GM21825 (cell line): ENCODE data around the gene C1orf35.

ENCODE experiments used
- ATAC-seq: cut with Tn5 transposase; IDR thresholded peaks from one replicate; pipeline ENCODE4 v1.9.1; 2021; ENCODE audit warnings: mild to moderate bottlenecking, moderate library complexity; ENCODE audit not compliant: unreplicated experiment

C1orf35 gene

GRCh38 chr1:228095938-228096337 lies 7.2 kb downstream of the C1orf35 start:
- ATAC-seq, result no peak

GRCh38 chr1:228095161-228095560 lies 8.0 kb downstream of the C1orf35 start:
- ATAC-seq, result no peak

DNA sequence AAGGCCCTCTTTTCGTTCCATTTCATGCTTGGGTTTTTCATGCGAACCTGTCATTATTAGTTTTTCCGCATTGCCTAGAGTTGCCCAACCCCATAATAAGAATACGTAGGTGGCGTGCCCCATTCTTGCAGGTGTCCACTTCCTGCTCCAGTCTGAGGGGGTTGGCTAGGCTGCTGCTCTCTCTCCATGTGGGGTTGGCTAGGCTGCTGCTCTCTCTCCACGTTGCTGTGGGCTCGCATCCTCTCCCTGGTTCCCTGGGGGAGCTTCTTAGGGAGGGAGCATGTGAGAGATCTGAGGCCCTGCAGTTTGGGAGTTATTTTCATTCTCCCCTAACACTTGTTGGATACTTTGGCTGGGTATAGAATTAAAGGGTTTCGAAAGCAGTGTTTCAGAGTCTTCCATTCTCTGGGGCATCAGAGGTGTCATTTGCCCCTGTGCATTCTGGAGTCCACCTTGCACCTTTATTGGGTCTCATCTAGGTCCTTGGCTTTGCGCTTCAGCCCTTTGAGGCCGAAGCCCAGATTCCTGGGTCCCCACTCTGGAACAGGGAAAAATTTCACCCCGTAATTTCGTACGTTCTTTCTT lies 8.6 kb downstream of the C1orf35 start:
- ATAC-seq, result no peak

- ATAC-seq, result no peak
Measured at GRCh38 chr1:228093050-228093906, 9.8 kb downstream of the C1orf35 start.

- ATAC-seq, result no peak
Measured at GRCh38 chr1:228092342-228093049, 10.6 kb downstream of the C1orf35 start.

DNA sequence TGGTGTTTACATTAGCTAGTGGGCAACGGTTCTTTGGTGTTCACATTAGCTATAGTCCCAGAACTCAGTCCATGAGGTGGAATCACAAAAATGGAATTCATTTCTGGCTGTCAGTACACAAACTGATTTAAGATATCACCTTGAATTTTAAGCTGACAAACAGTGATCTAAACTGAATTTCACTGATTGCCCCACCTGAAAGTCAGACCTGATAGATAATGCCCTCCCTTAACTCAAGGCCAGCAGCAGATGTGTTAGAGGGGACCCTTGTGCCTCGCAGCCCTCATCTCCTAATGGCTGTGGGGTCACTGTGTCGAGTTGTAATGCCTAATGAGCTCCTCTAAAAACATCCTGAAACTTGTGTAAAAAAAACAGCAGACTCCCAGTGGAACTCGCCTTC lies 12.0 kb downstream of the C1orf35 start:
- no peak for ATAC-seq

DNA sequence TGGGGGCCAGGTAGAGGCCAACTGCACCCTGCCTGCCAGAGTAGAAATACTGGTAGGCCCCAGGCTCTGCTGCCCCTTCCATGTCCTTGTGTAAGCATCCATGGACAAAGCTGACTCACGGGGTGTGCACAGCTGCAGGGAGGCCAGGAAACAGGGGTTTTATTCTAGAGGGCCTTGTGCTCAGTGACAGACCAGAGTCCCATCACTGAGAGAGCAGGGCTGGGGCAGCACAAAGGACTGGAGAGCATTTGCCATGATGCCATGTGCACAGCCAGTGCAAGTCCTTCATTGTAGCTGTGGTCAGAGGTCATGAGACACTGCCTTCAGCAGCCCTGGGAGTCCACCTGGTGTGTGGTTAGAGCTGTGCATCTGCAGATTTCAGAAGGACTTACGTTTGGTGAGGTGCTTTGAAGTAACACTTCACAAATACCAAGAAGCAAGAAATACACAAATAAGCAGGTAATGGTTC lies 12.5 kb downstream of the C1orf35 start:
- ATAC-seq, result no peak

- ATAC-seq, result no peak
Measured at GRCh38 chr1:228089519-228090380, 13.4 kb downstream of the C1orf35 start.

DNA sequence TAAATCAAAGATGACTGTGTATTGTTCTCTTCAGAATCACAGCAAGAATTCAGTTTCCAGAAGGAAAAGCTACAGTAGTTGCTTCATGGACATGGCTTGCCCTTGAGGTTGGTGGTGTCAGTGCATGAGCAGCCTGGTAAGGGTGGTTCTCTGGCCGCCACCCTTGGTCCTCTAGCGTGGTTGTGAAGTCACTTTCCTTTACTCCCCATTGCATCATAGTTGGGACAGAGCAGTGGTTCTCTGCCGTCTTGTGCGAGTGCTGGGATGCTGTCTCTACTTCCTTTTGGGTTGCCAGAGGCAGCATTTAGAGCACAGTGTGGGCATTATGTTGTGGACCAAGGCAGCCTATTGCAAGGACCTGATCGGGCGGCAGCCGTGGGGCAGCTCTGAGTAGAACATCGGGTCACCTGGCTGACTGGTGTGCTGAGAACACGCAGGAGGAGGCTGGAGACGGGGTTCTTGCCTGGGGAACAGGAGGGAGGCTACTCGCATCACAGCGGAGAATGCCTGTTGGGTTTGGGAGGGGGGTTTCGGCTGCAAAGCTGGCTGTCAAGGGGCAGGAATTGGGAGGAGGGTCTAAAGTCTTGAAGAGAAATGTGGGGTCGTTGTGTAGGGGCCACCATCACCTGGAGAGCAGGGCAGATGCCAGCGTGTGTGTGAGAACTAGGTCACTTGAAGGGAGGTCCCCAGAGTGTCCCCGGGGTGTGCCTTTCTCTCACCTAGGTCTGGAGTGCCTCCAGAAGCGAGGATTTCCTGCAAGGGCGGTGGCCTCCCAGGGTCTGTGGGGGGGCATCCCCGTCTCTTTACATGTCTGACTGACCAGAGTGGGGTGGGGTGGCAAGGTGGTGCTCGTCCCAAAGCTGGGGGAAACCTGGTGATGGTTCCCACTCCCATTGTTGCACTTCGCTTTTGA lies 14.3 kb downstream of the C1orf35 start:
- no peak for ATAC-seq

DNA sequence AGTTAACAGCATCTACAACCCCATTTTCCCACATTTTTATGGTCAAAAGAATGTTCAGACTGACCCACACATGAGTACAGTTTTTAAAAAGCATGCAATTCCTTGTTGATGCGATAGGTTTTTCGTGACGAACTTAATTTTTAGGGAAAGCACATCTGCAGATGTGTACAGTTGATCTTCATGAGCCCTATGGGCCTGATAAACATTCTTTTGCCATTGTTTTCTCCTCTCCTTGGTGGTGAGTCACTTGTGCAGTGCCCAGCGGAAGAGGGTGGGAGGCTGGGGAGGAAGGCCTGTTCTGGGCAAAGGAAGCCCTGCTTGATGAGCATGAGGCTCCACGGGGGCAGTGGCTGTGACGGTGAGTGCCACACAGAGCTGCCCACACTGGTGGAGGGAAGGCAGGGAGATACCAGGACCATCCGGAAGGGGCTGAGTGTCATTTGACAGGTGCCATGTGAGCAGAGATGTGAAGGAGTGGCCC lies 15.3 kb downstream of the C1orf35 start:
- ATAC-seq, result no peak

- ATAC-seq, result no peak
Measured at GRCh38 chr1:228085287-228085951, 17.7 kb downstream of the C1orf35 start.

- no peak for ATAC-seq
Measured at GRCh38 chr1:228084797-228085196, 18.3 kb downstream of the C1orf35 start.

GRCh38 chr1:228084325-228084724 lies 18.8 kb downstream of the C1orf35 start:
- ATAC-seq, result no peak

DNA sequence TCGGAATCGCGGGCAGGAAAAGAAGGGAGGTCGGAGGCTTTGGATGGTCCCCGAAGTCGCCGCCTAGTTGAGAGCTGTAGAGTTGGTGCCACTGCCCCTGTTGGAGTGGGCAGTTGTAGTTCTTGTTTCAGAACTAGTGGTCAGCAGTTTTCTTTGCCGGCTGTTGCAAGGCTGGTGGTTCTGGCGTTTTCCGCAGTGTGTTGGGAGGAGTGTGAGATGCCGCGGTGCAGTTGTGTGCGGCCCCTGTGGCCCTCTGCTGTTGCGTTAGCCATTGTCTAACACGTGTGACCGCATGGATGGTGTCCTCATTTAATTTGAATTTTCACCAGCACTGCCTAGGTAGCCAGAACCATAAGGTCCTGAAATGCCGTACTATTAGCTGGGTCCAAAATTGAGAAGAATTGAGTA lies 19.2 kb downstream of the C1orf35 start:
- no peak for ATAC-seq

DNA sequence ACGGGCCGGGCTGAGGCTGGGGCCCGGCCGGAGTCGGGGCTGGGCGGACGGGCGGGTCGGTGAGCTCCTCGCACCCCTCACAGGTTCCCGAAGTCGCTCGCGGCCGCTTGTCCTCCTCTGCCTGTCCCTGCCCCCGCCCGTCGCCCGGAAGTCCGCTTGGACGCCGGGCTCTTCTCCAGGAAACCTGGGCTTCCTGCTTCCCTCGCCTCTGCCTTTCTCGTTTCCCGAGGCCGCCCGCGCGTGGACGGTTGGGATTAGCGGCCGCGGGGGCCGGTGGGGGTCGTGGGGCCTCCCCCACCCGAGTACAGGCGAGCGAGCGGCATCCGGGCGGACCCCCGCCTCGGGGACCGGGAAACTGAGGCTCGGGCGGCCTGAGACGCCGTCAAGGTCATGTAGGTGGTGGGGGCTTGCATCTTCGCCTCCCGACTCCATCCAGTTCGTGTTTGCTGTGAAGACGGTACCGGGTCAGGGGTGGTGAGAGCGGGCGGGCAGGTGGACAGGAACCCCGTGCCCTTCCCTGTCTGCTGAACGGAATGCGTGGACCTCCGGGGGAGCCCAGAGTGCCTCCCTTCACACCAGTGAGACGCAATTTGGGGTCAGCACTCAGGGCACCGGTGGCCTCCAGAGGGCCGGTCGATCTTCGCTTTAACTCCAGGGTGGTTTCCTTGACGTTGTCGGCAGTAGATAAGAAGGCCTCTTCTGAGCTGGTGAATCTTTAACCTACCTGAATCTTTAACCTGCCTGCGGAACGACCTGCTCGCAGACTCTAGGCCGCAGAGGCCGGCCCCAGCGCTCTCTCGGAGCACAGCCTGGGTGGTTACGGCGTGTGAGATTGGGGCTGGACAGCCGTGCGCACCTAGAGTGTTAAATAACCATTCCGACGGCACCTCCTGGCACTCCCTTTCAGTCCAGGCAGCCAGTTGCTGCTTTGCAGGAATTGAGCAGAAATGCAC lies 19.9 kb downstream of the C1orf35 start:
- ATAC-seq, result peak; percentile 24

GRCh38 chr1:228082214-228082917 lies 20.8 kb downstream of the C1orf35 start, which contains the start of gene ARF1:
Gene ARF1 (plus strand): TSS chr1:228082708. CDS start chr1:228097115, 14,407 bp downstream.
- ATAC-seq, result peak; percentile 76

GRCh38 chr1:228081578-228082213 lies 21.4 kb downstream of the C1orf35 start:
- ATAC-seq, result peak; percentile 24
